SK-N-SH (cell line): ENCODE measurements around the gene SLC10A7. TPM values are rescaled to one million over a fixed set of nuclear protein-coding genes. Genes with fewer than 3 reads are reported as not detected.

Experiments used
- CTCF ChIA-PET: fragments of 300-600, 350-600 bp; formaldehyde crosslinking; extraction: SDS; loops from one replicate; lab custom pipeline; 2021; lab: Yijun Ruan, JAX
- POLR2A ChIA-PET: fragments of 350-600 bp; sonication (Branson Sonifier 250); formaldehyde crosslinking; extraction: SDS; loops from one replicate; lab custom pipeline; 2020; ENCODE audit warnings: antibody characterized with exemption, inconsistent platforms; lab: Yijun Ruan, JAX
- DNase-seq: peaks from one replicate; pipeline ENCODE4 v3.0.0; 2012
- H2AFZ ChIP-seq: fragments of 200-600 bp; sonication (generic); 2 replicates; pipeline ENCODE4 v1.8.1; 2016; ENCODE audit warnings: antibody characterized with exemption, mild to moderate bottlenecking, low read depth
- H3F3A ChIP-seq: fragments of 200-600 bp; sonication (generic); replicated peaks from 2 replicates; pipeline ENCODE3; 2016; ENCODE audit warnings: antibody characterized with exemption, mild to moderate bottlenecking; ENCODE audit not compliant: insufficient read depth
- H3K27ac ChIP-seq, 2 experiments: fragments of 200-500 bp in 1 of 2; fragments of 200-600 bp in 1 of 2; sonication (Bioruptor generic) in 1 of 2; sonication (generic), shearing (Covaris generic) in 1 of 2; 2 replicates each; pipeline versions ENCODE4 v1.5.1 to v1.6.1; 2014 to 2016; ENCODE audit warnings: low read depth in 2 of 2, inconsistent platforms in 1 of 2, low read length in 1 of 2, mild to moderate bottlenecking in 1 of 2, mixed read lengths in 1 of 2
- H3K27me3 ChIP-seq: fragments of 200-600 bp; sonication (generic), shearing (Covaris generic); 2 replicates; pipeline ENCODE4 v1.6.1; 2016; ENCODE audit warnings: mixed run types; ENCODE audit not compliant: insufficient read depth
- H3K36me3 ChIP-seq, 2 experiments: fragments of 200-500 bp in 1 of 2; fragments of 200-600 bp in 1 of 2; sonication (Bioruptor generic) in 1 of 2; sonication (generic) in 1 of 2; replicated peaks in 1 of 2; 2 replicates each; pipeline versions ENCODE3 to v1.5.1; 2014 to 2016; ENCODE audit warnings: low read length in 1 of 2, mild to moderate bottlenecking in 1 of 2; ENCODE audit not compliant: insufficient read depth in 2 of 2, control insufficient read depth in 1 of 2
- H3K4me1 ChIP-seq, 2 experiments: fragments of 200-500 bp in 1 of 2; fragments of 200-600 bp in 1 of 2; sonication (Bioruptor generic) in 1 of 2; sonication (generic), shearing (Covaris generic) in 1 of 2; 2 replicates each; pipeline versions ENCODE4 v1.5.1 to v1.6.1; 2014 to 2016; ENCODE audit warnings: low read depth in 1 of 2, low read length in 1 of 2, mixed run types in 1 of 2; ENCODE audit not compliant: insufficient read depth in 2 of 2, control insufficient read depth in 1 of 2
- H3K4me2 ChIP-seq: fragments of 200-600 bp; sonication (generic), shearing (Covaris generic); 2 replicates; pipeline ENCODE4 v1.6.1; 2017; ENCODE audit warnings: mixed run types
- H3K4me3 ChIP-seq, 2 experiments: fragments of 200-500 bp in 1 of 2; fragments of 200-600 bp in 1 of 2; sonication (Bioruptor generic) in 1 of 2; sonication (generic), shearing (Covaris generic) in 1 of 2; 2 replicates each; pipeline versions ENCODE4 v1.5.1 to v1.8.1; 2014 to 2016; ENCODE audit warnings: low read depth in 2 of 2, inconsistent platforms in 1 of 2, low read length in 1 of 2, mild to moderate bottlenecking in 1 of 2, mixed read lengths in 1 of 2, moderate library complexity in 1 of 2
- H3K79me2 ChIP-seq: fragments of 200-600 bp; sonication (generic); 2 replicates; pipeline ENCODE4 v1.8.1; 2017; ENCODE audit warnings: mild to moderate bottlenecking; ENCODE audit not compliant: insufficient read depth
- H3K9ac ChIP-seq: fragments of 200-600 bp; sonication (generic); 2 replicates; pipeline ENCODE4 v1.6.1; 2017; ENCODE audit warnings: mixed run types
- H3K9me2 ChIP-seq: fragments of 200-600 bp; sonication (generic); 2 replicates; pipeline ENCODE4 v1.6.1; 2017; ENCODE audit warnings: mixed run types
- H3K9me3 ChIP-seq: fragments of 200-600 bp; sonication (generic); 2 replicates; pipeline ENCODE4 v1.6.1; 2017; ENCODE audit warnings: mixed run types, mild to moderate bottlenecking, moderate library complexity
- H4K20me1 ChIP-seq: fragments of 200-600 bp; sonication (generic); 2 replicates; pipeline ENCODE4 v1.6.1; 2017; ENCODE audit warnings: mild to moderate bottlenecking, mixed run types; ENCODE audit not compliant: insufficient read depth
- CHD2 ChIP-seq: fragments of 150-350 bp; IDR thresholded peaks from 2 replicates; pipeline ENCODE4 v1.6.1; 2018; ENCODE audit warnings: low read length; ENCODE audit not compliant: partially characterized antibody
- EP300 ChIP-seq, 2 experiments: IDR thresholded peaks; 2 replicates each; pipeline versions ENCODE4 v1.4.0 to v1.6.1; 2012; ENCODE audit warnings: borderline replicate concordance in 1 of 2, low read depth in 1 of 2, low read length in 1 of 2
- EZH2phosphoT487 ChIP-seq: fragments of 200-600 bp; sonication (generic); IDR thresholded peaks from 2 replicates; pipeline ENCODE4 v1.6.1; 2017; ENCODE audit warnings: low read depth, mixed run types, mild to moderate bottlenecking, antibody characterized with exemption, moderate library complexity, borderline replicate concordance
- GABPA ChIP-seq: IDR thresholded peaks from 2 replicates; pipeline ENCODE4 v1.4.0; 2012; ENCODE audit warnings: low read depth, mild to moderate bottlenecking
- GATA2 ChIP-seq: sonication (generic); formaldehyde crosslinking; IDR thresholded peaks from 2 replicates; pipeline ENCODE4 v1.5.0; 2020; ENCODE audit warnings: mild to moderate bottlenecking, missing genetic modification reagents
- JUND ChIP-seq: IDR thresholded peaks from 2 replicates; pipeline ENCODE4 v1.4.0; 2012
- MEF2A ChIP-seq: IDR thresholded peaks from 2 replicates; pipeline ENCODE4 v1.4.0; 2012; ENCODE audit warnings: low read depth, borderline replicate concordance
- MXI1 ChIP-seq: IDR thresholded peaks from 2 replicates; pipeline ENCODE4 v1.6.1; 2012; ENCODE audit warnings: mild to moderate bottlenecking, low read depth, low read length, improper control_type of control experiment
- NFIC ChIP-seq: IDR thresholded peaks from 2 replicates; pipeline ENCODE4 v1.4.0; 2012; ENCODE audit warnings: borderline replicate concordance
- NRF1 ChIP-seq: IDR thresholded peaks from 2 replicates; pipeline ENCODE4 v1.6.1; 2012; ENCODE audit warnings: low read depth, mild to moderate bottlenecking, low read length
- PBX3 ChIP-seq: IDR thresholded peaks from 2 replicates; pipeline ENCODE4; 2012
- POLR2AphosphoS5 ChIP-seq: IDR thresholded peaks from 2 replicates; pipeline ENCODE4 v1.6.1; 2012; ENCODE audit warnings: low read depth, low read length
- RFX5 ChIP-seq: IDR thresholded peaks from 2 replicates; pipeline ENCODE4 v1.6.1; 2012; ENCODE audit warnings: mild to moderate bottlenecking, improper control_type of control experiment, low read length
- RXRA ChIP-seq: IDR thresholded peaks from 2 replicates; pipeline ENCODE4 v1.4.0; 2012; ENCODE audit warnings: low read depth, mild to moderate bottlenecking, borderline replicate concordance
- SMC3 ChIP-seq: IDR thresholded peaks from 2 replicates; pipeline ENCODE4 v1.6.1; 2012; ENCODE audit warnings: low read depth, low read length, improper control_type of control experiment
- TCF12 ChIP-seq: IDR thresholded peaks from 2 replicates; pipeline ENCODE4 v1.4.0; 2012
- TEAD4 ChIP-seq: IDR thresholded peaks from 2 replicates; pipeline ENCODE4 v1.4.0; 2012; ENCODE audit warnings: mild to moderate bottlenecking, borderline replicate concordance; ENCODE audit not compliant: insufficient read depth
- USF2 ChIP-seq: fragments of 150-350 bp; IDR thresholded peaks from 2 replicates; pipeline ENCODE4 v1.6.1; 2017; ENCODE audit warnings: antibody characterized with exemption, low read length, low read depth, borderline replicate concordance
- WGBS: methylation state at CpG from one replicate; pipeline ENCODE4 v1.1.6; 2017; ENCODE audit warnings: low lambda C conversion rate; 5-methylcytosine and 5-hydroxymethylcytosine counted together
- polyA plus RNA-seq, 3 experiments: library from polyadenylated mRNA; depleted of rRNA; stranded (reverse); fragments of >200 nt; gene quantifications; 2 replicates each; pipeline ENCODE4 v1.2.3, GENCODE V29; 2012
- TF ChIP-seq, protein P1 (sequence below): IDR thresholded peaks from 2 replicates; pipeline ENCODE4 v1.4.0; 2012; ENCODE audit warnings: low read depth, borderline replicate concordance
- TF ChIP-seq, protein P2 (sequence below): IDR thresholded peaks from 2 replicates; pipeline ENCODE4 v1.4.0; 2012; ENCODE audit warnings: low read depth

SLC10A7 gene
- polyA plus RNA-seq, 1 of the 3 experiments (the other 2 are of a cell fraction) = 3.3 TPM

GRCh38 chr4:146507632-146508031, 14.1 kb downstream of the SLC10A7 start:
- Histone ChIP-seq H3K4me2 (no peak overlapping the region), H3F3A (no peaks in the 10 kb centered on the region), H3K79me2 (no peaks in the 10 kb centered on the region), H3K9ac (no peak overlapping the region), H2AFZ (no peak overlapping the region), H3K4me3 (no peak overlapping the region), H3K9me2 (no peaks in the 10 kb centered on the region), H3K27me3 (no peaks in the 10 kb centered on the region), H3K4me1 (peaks cover 0 to 5% of the 10 kb centered on the region in 2 experiments; a peak in 1 of 4 replicates), H3K36me3 (no peaks in the 10 kb centered on the region), H3K27ac (no peak overlapping the region), H4K20me1 (no peaks in the 10 kb centered on the region), H3K9me3 (no peaks in the 10 kb centered on the region)
- ChIA-PET CTCF (no interaction called here), POLR2A (no interaction called here)
- no peak for DNase-seq
- WGBS = 93% methylated on average over 2 of the region's 2 CpGs
- TF ChIP-seq JUND (no peak), SMC3 (no peak), USF2 (no peak), NFIC (no peak), MXI1 (no peak), TEAD4 (no peak), GABPA (no peak), NRF1 (no peak), RXRA (no peak), PBX3 (no peak), TCF12 (no peak), POLR2AphosphoS5 (no peak), EP300 (IDR thresholded peaks at IDR 0.05; ENCODE audit: borderline replicate concordance in 1 of 2, low read depth in 1 of 2, low read length in 1 of 2) (no peak), RFX5 (no peak), EZH2phosphoT487 (no peak), MEF2A (no peak), CHD2 (no peak), GATA2 (CRISPR knock-in tag) (no peak)
- TF ChIP-seq, protein P1, sequence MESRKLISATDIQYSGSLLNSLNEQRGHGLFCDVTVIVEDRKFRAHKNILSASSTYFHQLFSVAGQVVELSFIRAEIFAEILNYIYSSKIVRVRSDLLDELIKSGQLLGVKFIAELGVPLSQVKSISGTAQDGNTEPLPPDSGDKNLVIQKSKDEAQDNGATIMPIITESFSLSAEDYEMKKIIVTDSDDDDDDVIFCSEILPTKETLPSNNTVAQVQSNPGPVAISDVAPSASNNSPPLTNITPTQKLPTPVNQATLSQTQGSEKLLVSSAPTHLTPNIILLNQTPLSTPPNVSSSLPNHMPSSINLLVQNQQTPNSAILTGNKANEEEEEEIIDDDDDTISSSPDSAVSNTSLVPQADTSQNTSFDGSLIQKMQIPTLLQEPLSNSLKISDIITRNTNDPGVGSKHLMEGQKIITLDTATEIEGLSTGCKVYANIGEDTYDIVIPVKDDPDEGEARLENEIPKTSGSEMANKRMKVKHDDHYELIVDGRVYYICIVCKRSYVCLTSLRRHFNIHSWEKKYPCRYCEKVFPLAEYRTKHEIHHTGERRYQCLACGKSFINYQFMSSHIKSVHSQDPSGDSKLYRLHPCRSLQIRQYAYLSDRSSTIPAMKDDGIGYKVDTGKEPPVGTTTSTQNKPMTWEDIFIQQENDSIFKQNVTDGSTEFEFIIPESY = no peak
- TF ChIP-seq, protein P2, sequence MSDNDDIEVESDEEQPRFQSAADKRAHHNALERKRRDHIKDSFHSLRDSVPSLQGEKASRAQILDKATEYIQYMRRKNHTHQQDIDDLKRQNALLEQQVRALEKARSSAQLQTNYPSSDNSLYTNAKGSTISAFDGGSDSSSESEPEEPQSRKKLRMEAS = no peak
